HEK293T (cell line): ENCODE data around the gene RGS7.
"Not testable (repeated sequence)": the region's sequence is repeated elsewhere in the genome, so short reads cannot be mapped to it uniquely, and the experiment has no call there.

Experiments
- CTCF ChIA-PET: fragments of 350-600 bp; formaldehyde crosslinking; extraction: SDS; loops from one replicate; lab custom pipeline; 2021; ENCODE audit warnings: antibody characterized with exemption, inconsistent platforms; lab: Yijun Ruan, JAX
- POLR2A ChIA-PET: fragments of 350-600 bp; formaldehyde crosslinking; extraction: SDS; loops from one replicate; lab custom pipeline; 2020; ENCODE audit warnings: antibody characterized with exemption, inconsistent platforms; lab: Yijun Ruan, JAX
- DNase-seq: peaks from one replicate; pipeline ENCODE4 v3.0.0; 2012; ENCODE audit warnings: mixed read lengths; ENCODE audit errors: extremely low spot score
- ARNT ChIP-seq: fragments of 450-650 bp; IDR thresholded peaks from 2 replicates; pipeline ENCODE4 v1.6.1; 2017; ENCODE audit warnings: mild to moderate bottlenecking
- BHLHE40 ChIP-seq: fragments of 450-650 bp; IDR thresholded peaks from 2 replicates; pipeline ENCODE4 v1.6.1; 2016; ENCODE audit warnings: mild to moderate bottlenecking, moderate library complexity, borderline replicate concordance
- CTBP1 ChIP-seq: fragments of 450-650 bp; IDR thresholded peaks from 2 replicates; pipeline ENCODE4 v1.6.1; 2016; ENCODE audit warnings: borderline replicate concordance
- ELF4 ChIP-seq: fragments of 450-650 bp; IDR thresholded peaks from 2 replicates; pipeline ENCODE4 v1.6.1; 2017; ENCODE audit warnings: antibody characterized with exemption
- FOXA1 ChIP-seq: fragments of 450-650 bp; IDR thresholded peaks from 2 replicates; pipeline ENCODE4 v1.6.1; 2016; ENCODE audit warnings: mild to moderate bottlenecking
- FOXK2 ChIP-seq: fragments of 450-650 bp; IDR thresholded peaks from 2 replicates; pipeline ENCODE4 v1.6.1; 2016; ENCODE audit warnings: mild to moderate bottlenecking
- FOXM1 ChIP-seq: fragments of 450-650 bp; IDR thresholded peaks from 2 replicates; pipeline ENCODE4 v1.6.1; 2017; ENCODE audit warnings: mild to moderate bottlenecking, borderline replicate concordance
- HDGF ChIP-seq: fragments of 450-650 bp; IDR thresholded peaks from 2 replicates; pipeline ENCODE4 v1.6.1; 2017; ENCODE audit warnings: antibody characterized with exemption, borderline replicate concordance
- L3MBTL2 ChIP-seq: fragments of 450-650 bp; conservative IDR thresholded peaks from 2 replicates; pipeline ENCODE4 v1.6.1; 2016; ENCODE audit warnings: mild to moderate bottlenecking
- LEF1 ChIP-seq: fragments of 450-650 bp; IDR thresholded peaks from 2 replicates; pipeline ENCODE4 v1.6.1; 2017; ENCODE audit warnings: mild to moderate bottlenecking, borderline replicate concordance
- NFRKB ChIP-seq: fragments of 450-650 bp; IDR thresholded peaks from 2 replicates; pipeline ENCODE4 v1.6.1; 2016; ENCODE audit warnings: mild to moderate bottlenecking, moderate library complexity
- SP1 ChIP-seq: fragments of 450-650 bp; IDR thresholded peaks from 2 replicates; pipeline ENCODE4 v1.6.1; 2017
- SUZ12 ChIP-seq: fragments of 450-650 bp; IDR thresholded peaks from 2 replicates; pipeline ENCODE4 v1.6.1; 2016; ENCODE audit warnings: mild to moderate bottlenecking
- TARDBP ChIP-seq: fragments of 450-650 bp; IDR thresholded peaks from 2 replicates; pipeline ENCODE4 v1.6.1; 2016
- ZNF384 ChIP-seq: fragments of 450-650 bp; IDR thresholded peaks from 2 replicates; pipeline ENCODE4 v1.6.1; 2016
- TF ChIP-seq, protein P1 (sequence below): fragments of 450-650 bp; IDR thresholded peaks from 2 replicates; pipeline ENCODE4 v1.6.1; 2016

Gene RGS7

DNA sequence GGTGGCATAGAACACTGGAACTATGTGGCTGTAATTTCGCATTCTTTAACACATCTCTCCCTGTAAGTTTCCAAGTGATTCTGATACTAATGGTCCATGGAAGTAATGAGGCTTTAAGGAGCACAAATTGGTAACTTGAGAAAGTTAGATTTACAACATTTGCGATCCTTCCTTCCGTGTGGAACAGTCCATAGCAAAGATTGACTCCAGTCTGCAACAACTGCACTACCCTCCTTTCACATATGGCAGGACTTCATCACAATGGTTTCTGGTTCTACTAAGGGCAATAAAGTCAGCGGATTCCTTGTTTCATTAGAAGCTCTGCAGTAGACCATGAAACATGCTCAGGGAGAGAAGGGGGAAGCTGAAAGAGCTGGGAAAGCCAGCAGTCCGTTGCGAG, 261.2 kb downstream of the RGS7 start:
- DNase-seq: no peak
- TF ChIP-seq HDGF (no peak), ELF4 (no peak), CTBP1 (no peak), BHLHE40 (no peak)
- POLR2A ChIA-PET: no interaction called here
- CTCF ChIA-PET: no interaction called here

DNA sequence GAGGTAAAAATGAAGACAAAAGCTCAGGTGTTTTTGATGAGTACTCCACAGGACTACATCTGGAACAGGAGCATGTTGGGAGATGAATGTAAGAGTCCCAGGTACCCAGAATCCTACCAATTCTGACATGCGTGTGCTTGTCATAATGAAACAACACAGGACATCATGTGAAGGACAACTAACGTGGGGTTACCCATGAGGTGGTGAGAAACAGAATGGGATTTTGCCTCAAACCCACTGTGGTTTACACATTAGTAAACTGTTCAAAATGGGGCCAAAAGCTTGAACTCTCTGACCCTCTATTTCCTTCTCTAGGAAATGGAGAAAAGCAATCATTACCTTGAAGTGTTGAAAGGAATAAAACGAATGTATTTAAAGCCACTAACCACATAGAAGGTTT, 266.2 kb downstream of the RGS7 start:
- TF ChIP-seq ELF4: no peak
- no peak for TF ChIP-seq BHLHE40
- TF ChIP-seq, protein P1, sequence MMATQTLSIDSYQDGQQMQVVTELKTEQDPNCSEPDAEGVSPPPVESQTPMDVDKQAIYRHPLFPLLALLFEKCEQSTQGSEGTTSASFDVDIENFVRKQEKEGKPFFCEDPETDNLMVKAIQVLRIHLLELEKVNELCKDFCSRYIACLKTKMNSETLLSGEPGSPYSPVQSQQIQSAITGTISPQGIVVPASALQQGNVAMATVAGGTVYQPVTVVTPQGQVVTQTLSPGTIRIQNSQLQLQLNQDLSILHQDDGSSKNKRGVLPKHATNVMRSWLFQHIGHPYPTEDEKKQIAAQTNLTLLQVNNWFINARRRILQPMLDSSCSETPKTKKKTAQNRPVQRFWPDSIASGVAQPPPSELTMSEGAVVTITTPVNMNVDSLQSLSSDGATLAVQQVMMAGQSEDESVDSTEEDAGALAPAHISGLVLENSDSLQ: no peak
- TF ChIP-seq TARDBP: no peak
- no peak for TF ChIP-seq SP1
- no peak for TF ChIP-seq L3MBTL2
- TF ChIP-seq HDGF: no peak
- TF ChIP-seq FOXK2: no peak
- no peak for TF ChIP-seq CTBP1
- no peak for TF ChIP-seq FOXA1
- no peak for TF ChIP-seq FOXM1
- no peak for TF ChIP-seq NFRKB
- CTCF ChIA-PET: no interaction called here
- DNase-seq: no peak
- POLR2A ChIA-PET: no interaction called here

DNA sequence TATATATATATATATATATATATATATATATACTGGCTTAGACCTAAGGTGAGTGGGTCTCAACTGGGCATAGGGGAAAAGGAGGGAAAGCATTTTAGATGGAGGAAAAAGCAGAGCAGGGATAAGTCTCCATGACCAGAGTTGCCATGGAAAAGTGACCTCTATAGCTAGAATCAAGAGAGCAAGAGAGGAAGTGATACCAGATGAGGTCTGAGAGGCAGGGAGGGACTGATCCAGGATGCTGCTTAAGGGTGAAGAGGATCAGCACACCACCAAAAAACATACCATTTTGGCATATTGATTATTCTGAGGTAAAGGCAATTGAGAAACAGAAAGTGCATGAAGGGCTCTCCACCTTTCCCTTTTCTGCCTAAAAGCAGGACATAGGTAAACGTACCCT, 267.9 kb downstream of the RGS7 start:
- POLR2A ChIA-PET: not testable (repeated sequence)

DNA sequence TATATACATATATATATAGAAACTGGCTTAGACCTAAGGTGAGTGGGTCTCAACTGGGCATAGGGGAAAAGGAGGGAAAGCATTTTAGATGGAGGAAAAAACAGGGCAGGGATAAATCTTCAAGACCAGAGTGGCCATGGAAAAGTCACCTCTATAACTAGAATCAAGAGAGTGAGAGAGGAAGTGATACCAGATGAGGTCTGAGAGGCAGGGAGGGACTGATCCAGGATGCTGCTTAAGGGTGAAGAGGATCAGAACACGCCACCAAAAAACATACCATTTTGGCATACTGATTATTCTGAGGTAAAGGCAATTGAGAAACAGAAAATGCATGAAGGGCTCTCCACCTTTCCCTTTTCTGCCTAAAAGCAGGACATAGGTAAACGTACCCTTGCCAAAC, 268.9 kb downstream of the RGS7 start:
- CTCF ChIA-PET, POLR2A ChIA-PET, DNase-seq: not testable (repeated sequence)

More for the DNA sequence above, 267.9 kb downstream of the RGS7 start:
- CTCF ChIA-PET: interaction anchor here (0.7 kb wide), 1 partner anchor 216 kb away, joined by 3 read pairs; no protein-coding TSS in a partner anchor
- DNase-seq: not testable (repeated sequence)

DNA sequence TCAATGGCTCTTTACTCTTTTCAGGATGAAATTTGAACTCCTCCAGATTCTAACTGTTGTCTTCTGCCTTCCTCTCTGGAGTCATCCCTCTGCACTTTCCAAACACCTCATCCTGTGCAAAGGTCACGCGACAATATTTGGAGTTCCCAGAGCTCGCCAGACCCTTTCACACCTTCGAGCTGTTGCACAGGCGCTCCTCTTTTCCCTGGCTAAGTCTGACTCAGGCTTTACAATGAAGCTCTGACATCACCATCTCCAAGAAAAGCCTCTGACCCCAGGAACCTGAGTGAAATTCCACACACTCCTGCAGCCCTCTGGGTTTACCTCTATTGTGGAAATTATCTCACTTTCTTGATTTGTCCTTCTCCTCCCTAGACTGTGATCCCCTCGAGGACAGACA, 270.3 kb downstream of the RGS7 start:
- ChIA-PET POLR2A (no interaction called here), CTCF (no interaction called here)
- TF ChIP-seq FOXM1 (no peak), SP1 (no peak), LEF1 (no peak), FOXA1 (no peak), CTBP1 (no peak), NFRKB (no peak), SUZ12 (no peak), ZNF384 (no peak), HDGF (no peak), L3MBTL2 (no peak)
- TF ChIP-seq, protein P1: no peak
- DNase-seq: no peak

DNA sequence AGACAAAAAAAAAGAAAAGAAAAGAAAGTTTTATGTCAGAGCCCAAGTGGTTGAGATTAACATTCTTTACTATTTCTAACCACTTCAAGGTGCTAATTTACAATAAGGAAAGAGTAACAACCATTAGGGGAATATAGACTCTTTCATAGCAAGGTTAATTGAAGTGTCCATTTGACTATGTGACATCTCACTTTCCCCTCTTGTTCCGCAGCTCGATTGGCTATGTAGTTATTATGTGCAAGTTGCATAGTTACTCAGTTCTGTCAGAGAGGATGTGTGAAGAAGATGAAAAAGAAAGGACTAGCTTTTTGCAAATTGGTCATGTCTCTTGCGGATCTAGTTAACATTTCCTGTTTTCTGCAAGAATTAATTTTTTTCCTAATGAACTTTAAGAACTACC, 273.7 kb downstream of the RGS7 start:
- TF ChIP-seq FOXK2 (no peak), TARDBP (no peak), BHLHE40 (no peak), SUZ12 (no peak), L3MBTL2 (no peak), FOXM1 (no peak), ZNF384 (no peak), CTBP1 (no peak), SP1 (no peak), ELF4 (no peak), FOXA1 (no peak), NFRKB (no peak), HDGF (no peak), LEF1 (no peak), ARNT (no peak)
- TF ChIP-seq, protein P1: no peak
- POLR2A ChIA-PET: no interaction called here
- DNase-seq: no peak
- CTCF ChIA-PET: no interaction called here

DNA sequence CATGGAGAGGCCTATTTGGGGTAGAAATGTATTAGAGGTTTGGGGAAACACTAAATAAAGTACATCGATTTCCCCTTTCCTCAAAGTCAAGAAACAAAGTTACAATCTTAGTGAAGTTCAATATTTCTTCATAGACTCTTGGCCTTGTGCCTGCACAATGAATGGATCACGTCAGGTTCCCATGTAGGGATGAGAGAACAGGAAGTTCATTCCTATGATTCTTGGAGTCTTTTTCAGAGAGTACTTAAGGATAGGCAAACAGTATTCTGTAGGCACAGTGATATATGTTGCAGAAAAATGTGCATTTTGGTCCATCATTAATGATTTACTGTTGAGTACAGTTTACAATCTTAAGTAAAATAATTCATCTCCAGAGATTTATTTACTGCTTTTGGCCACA, 275.5 kb downstream of the RGS7 start:
- DNase-seq: no peak
- ChIA-PET CTCF (no interaction called here), POLR2A (no interaction called here)
- TF ChIP-seq FOXK2 (no peak), BHLHE40 (no peak), FOXA1 (no peak), SP1 (no peak), ELF4 (no peak), LEF1 (no peak), FOXM1 (no peak), SUZ12 (no peak), ZNF384 (no peak), CTBP1 (no peak), ARNT (no peak), TARDBP (no peak)
